Activated CD8-positive, alpha-beta memory T cell treated with anti-CD3 and anti-CD28 coated beads, Interleukin-2, amount 50 U/mL, for 1 hour (primary cell): ENCODE results near the gene SH2B3.
"Not testable (repeated sequence)": the region's sequence is repeated elsewhere in the genome, so short reads cannot be mapped to it uniquely, and the experiment has no call there.

Experiments used
- DNase-seq: peaks from one replicate; pipeline ENCODE4 v3.0.0-alpha.2; 2020; ENCODE audit errors: extremely low read depth

Gene SH2B3

DNA sequence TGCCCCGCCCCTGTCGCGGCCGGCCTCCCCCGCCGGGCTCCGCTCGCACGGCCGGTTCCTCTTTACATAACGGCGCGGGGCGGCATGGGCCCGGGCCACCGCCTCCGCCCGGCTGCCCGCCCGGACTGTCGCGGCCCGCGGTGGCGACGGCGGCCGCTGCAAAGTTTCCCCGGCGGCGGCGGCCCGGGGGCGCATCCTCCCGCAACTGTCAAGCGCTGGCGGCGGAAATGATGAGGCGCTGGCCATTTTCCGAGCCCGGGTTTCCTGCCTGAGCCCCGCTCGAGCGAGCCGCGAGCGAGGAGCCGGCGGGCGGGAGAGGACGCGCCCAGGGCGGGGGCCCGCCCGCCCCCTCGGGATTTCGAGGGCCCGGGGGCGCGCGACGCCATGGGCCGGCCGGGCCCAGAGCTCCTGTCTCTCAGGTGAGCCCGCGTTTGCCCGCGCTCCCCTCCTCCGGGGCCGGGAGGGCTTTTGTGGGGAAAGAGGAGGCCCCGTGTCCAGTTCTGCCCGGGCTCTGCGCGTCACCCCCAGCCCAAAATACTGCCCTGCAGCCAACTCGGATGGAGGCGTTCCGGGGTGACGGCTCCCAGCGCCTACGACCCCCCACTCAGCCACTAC lies at the start of gene SH2B3:
Gene SH2B3 (plus strand): TSS at position 65 of the 615 bp plus-strand sequence. CDS start 12,223 bp downstream, outside the sequence.
- DNase-seq: peak; percentile 53

DNA sequence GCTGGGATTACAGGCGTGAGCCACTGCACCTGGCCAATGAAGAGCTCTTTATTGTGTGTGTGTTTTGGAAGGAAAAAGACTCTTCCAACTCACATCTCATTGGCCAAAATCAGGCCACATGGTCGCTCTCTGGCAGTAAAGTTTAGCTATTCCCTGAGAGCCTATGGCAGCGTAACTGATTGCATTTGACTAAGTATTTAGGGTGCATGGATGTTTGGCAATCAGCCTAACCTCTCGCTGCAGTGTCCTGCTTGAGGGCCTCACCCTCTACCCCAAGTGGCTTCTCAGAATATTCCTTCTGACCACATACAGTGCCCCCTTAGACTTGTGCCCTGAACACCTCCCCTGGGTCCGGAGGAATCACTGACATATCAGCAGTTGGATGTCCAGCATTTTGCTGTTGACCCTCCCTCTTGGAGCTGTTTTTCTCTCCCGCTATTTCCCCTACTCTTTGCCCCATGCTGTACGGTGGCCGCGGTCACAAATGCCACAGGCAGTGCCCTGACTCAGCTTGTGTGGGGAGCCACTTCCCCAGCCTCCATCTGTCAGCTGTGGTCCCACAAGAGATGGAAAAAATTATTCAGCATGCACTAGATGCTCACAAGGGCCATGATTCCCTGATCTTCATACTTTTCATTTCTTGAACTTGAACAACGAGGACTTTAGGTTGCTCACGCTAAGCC lies 46.4 kb upstream of the SH2B3 start:
- no peak for DNase-seq

GRCh38 chr12:111359914-111360276 lies 45.8 kb upstream of the SH2B3 start:
- no peak for DNase-seq

DNA sequence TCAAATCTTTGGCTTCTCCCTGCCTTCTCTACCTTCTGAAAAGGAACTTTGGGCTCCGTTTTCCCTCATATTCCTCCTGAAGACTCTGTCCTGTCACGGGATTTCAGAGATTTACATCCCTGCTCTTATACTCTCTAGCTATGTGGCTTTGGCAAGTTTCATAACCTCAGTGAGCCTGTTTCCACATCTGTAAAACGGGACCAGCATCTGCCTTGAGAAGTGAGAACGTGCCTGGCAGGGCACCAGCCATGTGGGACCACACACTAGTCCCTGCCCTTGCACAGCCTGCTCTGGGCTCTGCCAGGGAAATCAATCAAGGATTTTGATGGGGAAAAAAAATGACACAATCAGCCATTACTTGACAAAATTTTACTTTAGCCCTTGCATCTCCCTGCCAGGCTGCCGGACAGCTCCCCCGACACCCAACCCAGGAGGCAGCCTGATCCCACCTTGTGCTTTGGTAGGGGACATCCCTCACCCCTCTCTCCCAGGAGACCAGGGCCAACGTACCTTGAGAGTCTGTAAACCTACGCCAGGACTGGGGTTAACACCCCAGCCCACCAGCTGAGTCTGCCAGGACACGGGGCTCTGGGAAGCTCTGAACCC lies 45.3 kb upstream of the SH2B3 start:
- DNase-seq: no peak

GRCh38 chr12:111361073-111361716 lies 44.5 kb upstream of the SH2B3 start:
- no peak for DNase-seq

GRCh38 chr12:111361717-111362576 lies 43.8 kb upstream of the SH2B3 start:
- no peak for DNase-seq

DNA sequence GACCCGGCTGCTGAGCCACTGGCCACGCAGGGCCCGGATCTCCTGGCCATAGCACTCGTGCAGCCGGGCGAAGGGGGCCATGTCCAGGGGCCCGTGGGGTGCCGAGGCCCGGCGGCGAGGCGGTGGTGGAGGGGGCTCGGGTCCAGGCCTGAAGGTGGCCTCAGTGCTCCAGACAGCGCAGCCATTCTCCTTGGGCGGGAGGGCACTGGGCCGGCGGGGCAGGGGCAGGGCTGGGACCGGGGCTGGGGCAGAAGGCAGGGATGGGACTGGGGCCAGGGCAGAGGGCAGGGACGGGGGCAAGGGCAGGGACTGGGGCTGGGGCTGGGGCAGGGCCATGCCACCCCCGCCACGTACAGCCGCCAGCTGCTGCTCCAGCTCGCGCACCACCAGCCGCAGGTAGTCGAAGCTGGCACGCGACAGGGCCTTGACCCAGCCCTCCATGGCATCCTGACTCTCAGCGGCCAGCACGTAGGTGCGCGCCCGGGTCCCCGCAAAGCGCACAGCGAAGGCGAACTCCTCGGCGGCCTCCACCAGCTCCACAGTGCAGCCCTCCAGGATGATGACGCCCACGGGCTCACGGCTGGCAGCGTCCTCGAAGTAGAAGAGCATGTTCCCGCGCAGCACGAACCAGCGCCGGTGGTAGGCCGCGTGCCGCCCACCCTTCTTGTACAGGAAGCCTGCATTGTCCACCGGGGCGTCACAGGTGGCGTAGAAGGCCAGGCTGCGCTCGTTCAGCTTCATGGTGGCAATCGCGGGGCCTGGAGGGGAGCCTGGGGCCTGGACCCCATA lies 42.8 kb upstream of the SH2B3 start:
- DNase-seq: no peak

DNA sequence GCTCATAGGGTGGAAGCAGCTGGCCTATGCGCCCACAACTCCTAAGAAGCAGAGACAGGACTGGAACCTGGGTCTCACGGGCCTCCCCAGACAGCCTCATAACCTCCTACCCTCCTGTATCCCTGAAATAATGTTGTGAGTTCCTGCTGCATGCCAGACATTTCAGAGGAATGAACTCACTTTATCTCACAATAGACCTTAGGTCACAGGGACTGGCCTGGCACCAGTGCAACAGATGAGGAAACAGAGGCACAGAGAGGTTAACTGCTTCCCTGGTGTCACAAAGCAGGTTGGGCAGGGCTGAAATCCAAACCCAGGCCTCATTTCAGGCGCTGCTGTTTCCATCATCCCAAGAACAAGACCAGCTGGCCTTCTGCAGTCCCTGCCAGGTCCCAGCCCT lies 42.1 kb upstream of the SH2B3 start:
- no peak for DNase-seq

DNA sequence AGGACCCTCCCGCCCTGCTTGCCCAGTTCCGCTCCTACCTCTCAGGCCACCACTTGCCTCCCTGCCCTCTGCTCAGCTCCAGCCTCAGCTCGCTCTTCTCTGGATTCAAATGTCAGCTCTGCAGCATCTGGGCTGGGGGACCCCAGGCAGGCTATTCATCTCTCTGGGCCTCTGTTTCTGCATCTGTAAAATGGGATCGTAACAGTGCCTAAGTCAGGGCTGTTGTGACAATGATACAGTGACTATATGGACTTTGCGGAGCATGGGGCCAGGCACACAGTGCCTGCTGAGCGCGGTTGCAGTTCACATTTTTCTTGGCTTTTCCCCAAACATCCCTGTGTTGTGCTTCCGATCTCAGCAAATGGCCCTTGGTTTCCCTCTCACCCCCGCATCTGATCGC lies 39.6 kb upstream of the SH2B3 start:
- no peak for DNase-seq

- no peak for DNase-seq
Observed at GRCh38 chr12:111366583-111366982, 39.1 kb upstream of the SH2B3 start.

GRCh38 chr12:111367661-111368221 lies 38.0 kb upstream of the SH2B3 start:
- no peak for DNase-seq

DNA sequence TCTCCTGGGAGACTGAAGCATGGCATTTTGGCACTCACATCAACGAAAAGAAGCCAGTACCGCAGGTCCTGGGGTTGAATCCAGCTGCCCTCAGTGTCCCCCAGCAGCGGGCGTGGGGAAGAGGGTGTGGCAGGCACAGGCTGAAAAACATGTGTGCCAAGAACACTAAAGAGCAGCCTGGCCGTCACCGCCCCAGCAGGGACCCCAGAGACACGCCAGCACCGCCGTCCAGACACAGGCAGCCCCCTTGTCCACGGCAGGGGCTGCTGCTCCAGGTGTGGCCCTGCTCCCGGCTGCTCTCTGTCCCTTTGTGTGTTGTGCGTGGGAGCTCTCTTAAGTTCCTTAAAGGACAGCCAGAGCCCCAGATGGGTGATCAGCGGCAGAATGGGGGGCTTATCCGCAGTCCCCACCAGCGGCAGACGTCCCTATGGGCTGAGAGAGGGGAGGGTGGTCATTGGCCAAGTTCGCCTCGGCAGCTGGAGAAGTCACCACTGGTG lies 37.4 kb upstream of the SH2B3 start:
- DNase-seq: no peak

GRCh38 chr12:111368788-111369495 lies 36.8 kb upstream of the SH2B3 start, which contains the start of gene PHETA1:
Gene PHETA1, minus strand, starts transcription at chr12:111369095. Its CDS starts 5,668 bp downstream, at chr12:111363427.
- peak; percentile 19 for DNase-seq

- no peak for DNase-seq
Observed at GRCh38 chr12:111369496-111370220, 36.1 kb upstream of the SH2B3 start.

- DNase-seq: not testable (repeated sequence)
Observed at GRCh38 chr12:111373231-111373630, 32.5 kb upstream of the SH2B3 start.

DNA sequence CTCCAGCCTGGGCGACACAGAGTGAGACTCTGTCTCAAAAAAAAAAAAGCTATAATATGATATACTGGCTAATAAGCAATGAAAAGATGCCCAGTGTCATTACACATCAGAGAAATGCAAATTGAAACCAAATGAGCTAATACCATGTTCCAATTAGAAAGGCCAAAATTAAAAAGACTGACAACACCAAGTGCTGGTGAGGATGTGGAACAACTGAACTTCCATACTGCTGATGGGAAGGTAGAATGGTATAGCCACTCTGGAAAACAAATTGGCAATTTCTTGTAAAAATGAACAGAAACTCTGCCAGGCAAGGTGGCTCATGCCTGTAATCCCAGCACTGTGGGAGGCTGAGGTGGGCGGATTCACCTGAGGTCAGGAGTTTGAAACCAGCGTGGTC lies 28.3 kb upstream of the SH2B3 start:
- DNase-seq: no peak

GRCh38 chr12:111379942-111380554 lies 25.7 kb upstream of the SH2B3 start:
- DNase-seq: no peak

GRCh38 chr12:111384596-111384995 lies 21.1 kb upstream of the SH2B3 start:
- DNase-seq: no peak

DNA sequence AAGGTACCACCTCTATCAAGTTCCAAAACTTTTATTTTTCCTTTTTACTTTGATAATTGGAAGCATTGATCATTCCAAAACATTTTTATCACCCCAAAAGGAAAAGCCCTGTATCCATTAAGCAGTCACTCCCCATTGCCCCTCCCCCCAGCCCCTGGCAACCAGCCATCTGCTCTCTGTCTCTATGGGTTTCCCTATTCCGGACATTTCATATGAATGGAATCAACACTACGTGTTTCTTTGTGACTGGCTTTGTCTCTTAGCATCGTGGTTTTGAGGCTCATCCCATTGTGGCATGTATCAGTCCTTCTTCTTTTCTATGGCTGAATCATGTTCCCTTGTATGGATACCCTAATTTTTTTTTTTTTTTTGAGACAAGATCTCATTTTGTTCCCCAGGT lies 18.8 kb upstream of the SH2B3 start:
- DNase-seq: no peak
